ENCODE results near the gene MDFI.

- TF ChIP-seq CTCF (conservative IDR thresholded peaks at IDR 0.05; ENCODE audit: low read length), result no peak
- no peak for TF ChIP-seq EZH2phosphoT487 (IDR thresholded peaks at IDR 0.05; ENCODE audit: borderline replicate concordance, low read depth, low read length)
These were observed 46.3 kb downstream of the MDFI start for GRCh38 chr6:41684311-41685180.
